MCF 10A (cell line): ENCODE data around the gene RAET1E. TPM values are rescaled to one million over a fixed set of nuclear protein-coding genes. Genes with fewer than 3 reads are reported as not detected.

Experiments used
- BruUV-seq: library from RNA; stranded (reverse); fragments of 400-500 nt; replicated peaks from 2 replicates; lab custom pipeline; 2021; lab: Mats Ljungman, UMichigan
- CTCF ChIA-PET: fragments of 300-600 bp; sonication (Branson Sonifier 250); formaldehyde crosslinking; extraction: SDS; loops from one replicate; lab custom pipeline; 2021; ENCODE audit warnings: antibody characterized with exemption, inconsistent platforms; lab: Yijun Ruan, JAX
- POLR2A ChIA-PET: fragments of 300-600, 350-650 bp; sonication (Branson Sonifier 250); formaldehyde crosslinking; extraction: SDS; loops from one replicate; lab custom pipeline; 2020; ENCODE audit warnings: antibody characterized with exemption, inconsistent platforms; lab: Yijun Ruan, JAX
- DNase-seq: peaks from one replicate; pipeline ENCODE4 v3.0.0-alpha.2; 2018; ENCODE audit not compliant: unreplicated experiment
- H3K27ac Mint-ChIP-seq: one replicate; pipeline ENCODE4 v1.8.0; 2022; ENCODE audit warnings: mild to moderate bottlenecking, low read depth, mixed read lengths; ENCODE audit not compliant: unreplicated experiment
- H3K27me3 Mint-ChIP-seq: one replicate; pipeline ENCODE4 v1.8.0; 2022; ENCODE audit warnings: mixed read lengths; ENCODE audit not compliant: insufficient read depth, unreplicated experiment
- H3K36me3 Mint-ChIP-seq: one replicate; pipeline ENCODE4 v1.8.0; 2022; ENCODE audit warnings: mild to moderate bottlenecking, moderate library complexity, mixed read lengths; ENCODE audit not compliant: insufficient read depth, unreplicated experiment
- H3K4me1 Mint-ChIP-seq: one replicate; pipeline ENCODE4 v1.8.0; 2022; ENCODE audit warnings: mixed read lengths; ENCODE audit not compliant: insufficient read depth, unreplicated experiment
- H3K4me3 Mint-ChIP-seq: one replicate; pipeline ENCODE4 v1.8.0; 2022; ENCODE audit warnings: mild to moderate bottlenecking, moderate library complexity, mixed read lengths; ENCODE audit not compliant: unreplicated experiment
- H3K9me3 Mint-ChIP-seq: one replicate; pipeline ENCODE4 v1.8.0; 2022; ENCODE audit warnings: mixed read lengths; ENCODE audit not compliant: unreplicated experiment
- CTCF ChIP-seq: fragments of 200-600 bp; IDR thresholded peaks from one replicate; pipeline ENCODE4 v1.8.0; 2022; ENCODE audit warnings: antibody characterized with exemption, mild to moderate bottlenecking; ENCODE audit not compliant: unreplicated experiment
- intact Hi-C: fragments of 100-400 bp; cut with micrococcal nuclease; formaldehyde crosslinking; loops from 2 replicates; pipeline ENCODE4 v1.14.1; 2022
- total RNA-seq: library from RNA; stranded (reverse); gene quantifications from 2 replicates; pipeline ENCODE4 v1.2.3, GENCODE V29; 2022

Gene RAET1E
- total RNA-seq, 1 experiment from 2014 or later = 37.6 TPM

- Mint-ChIP-seq H3K4me3 (no peak overlapping the region), H3K27me3 (no peaks in the 10 kb centered on the region), H3K9me3 (no peaks in the 10 kb centered on the region), H3K36me3 (peaks cover 5% of the 10 kb centered on the region), H3K27ac (peak overlapping the region; percentile 36), H3K4me1 (peaks cover 43% of the 10 kb centered on the region)
- no peak for TF ChIP-seq CTCF
- ChIA-PET CTCF (interaction anchor here (0.6 to 2.1 kb wide), 10 partner anchors 10 to 922 kb away, joined by 3 to 7 read pairs (median 4); no protein-coding TSS in a partner anchor), POLR2A (interaction anchor here (0.6 to 11.7 kb wide), 10 partner anchors 11 to 54 kb away, joined by 3 to 104 read pairs (median 6); partner anchors contain the start of genes RAET1E and RAET1G)
- intact Hi-C loops = no loop called here
- no TSS peak for BruUV-seq
- no peak for DNase-seq
Measured at GRCh38 chr6:149885888-149886287, 12.0 kb downstream of the RAET1E start.

GRCh38 chr6:149884617-149885016 lies 13.3 kb downstream of the RAET1E start:
- Mint-ChIP-seq H3K9me3 (no peaks in the 10 kb centered on the region), H3K27me3 (no peaks in the 10 kb centered on the region)
- intact Hi-C loops = no loop called here

GRCh38 chr6:149884215-149884614 lies 13.7 kb downstream of the RAET1E start:
- POLR2A ChIA-PET = interaction anchor here (1.4 to 11.7 kb wide), 4 partner anchors 13 to 37 kb away, joined by 4 to 104 read pairs (median 8); partner anchors contain the start of gene LRP11
- no peak for DNase-seq
- BruUV-seq = no TSS peak
- H3K36me3 Mint-ChIP-seq = peaks cover 5% of the 10 kb centered on the region
- CTCF ChIA-PET = interaction anchor here (0.7 to 2.1 kb wide), 4 partner anchors 15 to 49 kb away, joined by 3 to 7 read pairs (median 4); no protein-coding TSS in a partner anchor
- H3K27me3 Mint-ChIP-seq = no peaks in the 10 kb centered on the region
- TF ChIP-seq CTCF = no peak
- H3K9me3 Mint-ChIP-seq = no peaks in the 10 kb centered on the region
- no peak overlapping the region for H3K4me3 Mint-ChIP-seq
- H3K4me1 Mint-ChIP-seq = peaks cover 28% of the 10 kb centered on the region
- peak overlapping the region; percentile 32 for H3K27ac Mint-ChIP-seq
- intact Hi-C loops = no loop called here

More at GRCh38 chr6:149884617-149885016, 13.3 kb downstream of the RAET1E start:
- ChIA-PET CTCF (interaction anchor here (1.4 to 2.1 kb wide), 3 partner anchors 16 to 50 kb away, joined by 5 to 7 read pairs (median 5); no protein-coding TSS in a partner anchor), POLR2A (interaction anchor here (1.4 to 11.7 kb wide), 4 partner anchors 13 to 38 kb away, joined by 4 to 104 read pairs (median 8); partner anchors contain the start of gene LRP11)
- peaks cover 32% of the 10 kb centered on the region for H3K4me1 Mint-ChIP-seq
- DNase-seq = no peak
- no peak for TF ChIP-seq CTCF
- peak overlapping the region; percentile 32 for H3K27ac Mint-ChIP-seq
- no peak overlapping the region for H3K4me3 Mint-ChIP-seq
- no TSS peak for BruUV-seq
- H3K36me3 Mint-ChIP-seq = peaks cover 5% of the 10 kb centered on the region

GRCh38 chr6:149881860-149882259 lies 16.1 kb downstream of the RAET1E start:
- no peak for DNase-seq
- no TSS peak for BruUV-seq
- no peak overlapping the region for H3K4me3 Mint-ChIP-seq
- intact Hi-C loops = no loop called here
- TF ChIP-seq CTCF = no peak
- no peaks in the 10 kb centered on the region for H3K36me3 Mint-ChIP-seq
- ChIA-PET CTCF (interaction anchor here (1.0 kb wide), 1 partner anchor 9 kb away, joined by 4 read pairs; no protein-coding TSS in a partner anchor), POLR2A (interaction anchor here (11.7 kb wide), 1 partner anchor 13 kb away, joined by 104 read pairs; no protein-coding TSS in a partner anchor)
- H3K9me3 Mint-ChIP-seq = no peaks in the 10 kb centered on the region
- H3K27me3 Mint-ChIP-seq = no peaks in the 10 kb centered on the region
- H3K4me1 Mint-ChIP-seq = peaks cover 5% of the 10 kb centered on the region
- H3K27ac Mint-ChIP-seq = no peak overlapping the region
